ENCODE results near the gene ERBB4.

ERBB4 gene

GRCh38 chr2:212145121-212145520 lies 393.5 kb downstream of the ERBB4 start:
- Histone ChIP-seq H2BK5ac (ENCODE audit: low read length) (no peak overlapping the region), H3K9ac (ENCODE audit: low read depth, low read length, poor library complexity) (no peak overlapping the region), H4K91ac (ENCODE audit: low read depth, low read length, poor library complexity) (no peak overlapping the region), H3K18ac (ENCODE audit: low read length) (no peak overlapping the region), H3K4ac (ENCODE audit: low read length) (no peak overlapping the region), H3K27me3 (ENCODE audit: control insufficient read depth in 3 of 3, insufficient read depth in 3 of 3, low read depth in 1 of 3, low read length in 3 of 3) (no peaks in the 10 kb centered on the region), H2BK15ac (ENCODE audit: low read length) (no peak overlapping the region), H3K23ac (ENCODE audit: low read depth, low read length, poor library complexity) (no peak overlapping the region), H2BK12ac (ENCODE audit: low read length) (no peak overlapping the region), H3K4me1 (ENCODE audit: control insufficient read depth in 2 of 2, insufficient read depth in 1 of 2, low read depth in 1 of 2, low read length in 2 of 2) (no peaks in the 10 kb centered on the region), H2AFZ (ENCODE audit: low read length) (no peak overlapping the region), H3K36me3 (replicated peaks in 1 of 2; ENCODE audit: control insufficient read depth in 2 of 2, insufficient read depth in 2 of 2, low read length in 2 of 2) (no peaks in the 10 kb centered on the region), H4K8ac (ENCODE audit: low read depth, low read length) (no peak overlapping the region), H3K79me1 (ENCODE audit: low read depth, low read length) (no peaks in the 10 kb centered on the region), H3K4me3 (ENCODE audit: low read length in 2 of 2) (no peak overlapping the region), H3K14ac (ENCODE audit: low read length) (no peak overlapping the region), H2BK120ac (ENCODE audit: low read depth, low read length) (no peak overlapping the region), H3K27ac (replicated peaks; ENCODE audit: low read length) (no peak overlapping the region), H3K4me2 (ENCODE audit: insufficient read depth, low read length, poor library complexity, severe bottlenecking) (no peak overlapping the region), H2AK5ac (ENCODE audit: low read depth, low read length) (no peak overlapping the region), H3K9me3 (replicated peaks in 1 of 2; ENCODE audit: control insufficient read depth in 2 of 2, insufficient read depth in 1 of 2, low read depth in 1 of 2, low read length in 2 of 2) (no peaks in the 10 kb centered on the region)
- no peak for DNase-seq (ENCODE audit: low spot score)
- WGBS, 2 donors (ENCODE audit: extremely low coverage in 2 of 2, insufficient read length in 2 of 2, insufficient replicate concordance in 1 of 2), result no CpG with 5 or more reads among the region's 1 CpG

GRCh38 chr2:212142631-212143030 lies 396.0 kb downstream of the ERBB4 start:
- no peak overlapping the region for H3K4me2 ChIP-seq (ENCODE audit: insufficient read depth, low read length, poor library complexity, severe bottlenecking)
- no peak overlapping the region for H3K23ac ChIP-seq (ENCODE audit: low read depth, low read length, poor library complexity)
- H4K8ac ChIP-seq (ENCODE audit: low read depth, low read length), result no peak overlapping the region
- H2BK120ac ChIP-seq (ENCODE audit: low read depth, low read length), result no peak overlapping the region
- no peak overlapping the region for H2BK12ac ChIP-seq (ENCODE audit: low read length)
- H3K9me3 ChIP-seq (replicated peaks in 1 of 2; ENCODE audit: control insufficient read depth in 2 of 2, insufficient read depth in 1 of 2, low read depth in 1 of 2, low read length in 2 of 2), result no peaks in the 10 kb centered on the region
- H2BK15ac ChIP-seq (ENCODE audit: low read length), result no peak overlapping the region
- no peak overlapping the region for H3K4me3 ChIP-seq (ENCODE audit: low read length in 2 of 2)
- no peak overlapping the region for H3K4ac ChIP-seq (ENCODE audit: low read length)
- DNase-seq (ENCODE audit: low spot score), result no peak
- H3K79me1 ChIP-seq (ENCODE audit: low read depth, low read length), result no peaks in the 10 kb centered on the region
- H3K4me1 ChIP-seq (ENCODE audit: control insufficient read depth in 2 of 2, insufficient read depth in 1 of 2, low read depth in 1 of 2, low read length in 2 of 2), result no peaks in the 10 kb centered on the region
- H4K91ac ChIP-seq (ENCODE audit: low read depth, low read length, poor library complexity), result no peak overlapping the region
- no peak overlapping the region for H2AFZ ChIP-seq (ENCODE audit: low read length)
- H3K9ac ChIP-seq (ENCODE audit: low read depth, low read length, poor library complexity), result no peak overlapping the region
- WGBS, 2 donors (ENCODE audit: extremely low coverage in 2 of 2, insufficient read length in 2 of 2, insufficient replicate concordance in 1 of 2), result no CpG with 5 or more reads among the region's 2 CpGs
- no peak overlapping the region for H3K18ac ChIP-seq (ENCODE audit: low read length)
- H3K27me3 ChIP-seq (ENCODE audit: control insufficient read depth in 3 of 3, insufficient read depth in 3 of 3, low read depth in 1 of 3, low read length in 3 of 3), result no peaks in the 10 kb centered on the region
- H2BK5ac ChIP-seq (ENCODE audit: low read length), result no peak overlapping the region
- H2AK5ac ChIP-seq (ENCODE audit: low read depth, low read length), result no peak overlapping the region
- no peak overlapping the region for H3K27ac ChIP-seq (replicated peaks; ENCODE audit: low read length)
- H3K14ac ChIP-seq (ENCODE audit: low read length), result no peak overlapping the region
- H3K36me3 ChIP-seq (replicated peaks in 1 of 2; ENCODE audit: control insufficient read depth in 2 of 2, insufficient read depth in 2 of 2, low read length in 2 of 2), result no peaks in the 10 kb centered on the region

DNA sequence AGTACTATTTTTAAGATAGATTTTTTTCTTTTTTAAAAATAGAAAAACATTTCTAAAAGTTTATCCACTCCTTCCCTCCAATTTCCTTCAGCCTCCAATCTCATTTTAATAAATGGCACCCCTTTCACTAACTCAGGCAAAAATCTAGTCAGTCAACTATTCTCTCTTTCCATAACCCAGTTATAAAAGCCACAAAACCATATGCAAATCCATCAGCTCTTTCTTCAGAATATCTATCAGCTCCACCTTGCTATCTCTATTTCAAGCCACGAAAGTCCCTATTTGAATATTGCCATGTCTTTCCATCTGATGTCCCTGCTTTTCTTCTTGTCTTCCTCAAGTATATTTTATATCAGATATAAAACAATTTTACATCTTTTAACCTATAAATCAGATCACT lies 397.1 kb downstream of the ERBB4 start:
- Histone ChIP-seq H3K9ac (ENCODE audit: low read depth, low read length, poor library complexity) (no peak overlapping the region), H2BK12ac (ENCODE audit: low read length) (no peak overlapping the region), H3K27ac (replicated peaks; ENCODE audit: low read length) (no peak overlapping the region), H2AFZ (ENCODE audit: low read length) (no peak overlapping the region), H4K91ac (ENCODE audit: low read depth, low read length, poor library complexity) (no peak overlapping the region), H3K4ac (ENCODE audit: low read length) (no peak overlapping the region), H2BK120ac (ENCODE audit: low read depth, low read length) (no peak overlapping the region), H3K23ac (ENCODE audit: low read depth, low read length, poor library complexity) (no peak overlapping the region), H3K9me3 (replicated peaks in 1 of 2; ENCODE audit: control insufficient read depth in 2 of 2, insufficient read depth in 1 of 2, low read depth in 1 of 2, low read length in 2 of 2) (no peaks in the 10 kb centered on the region), H3K27me3 (ENCODE audit: control insufficient read depth in 3 of 3, insufficient read depth in 3 of 3, low read depth in 1 of 3, low read length in 3 of 3) (no peaks in the 10 kb centered on the region), H3K4me3 (ENCODE audit: low read length in 2 of 2) (no peak overlapping the region), H4K8ac (ENCODE audit: low read depth, low read length) (no peak overlapping the region), H3K36me3 (replicated peaks in 1 of 2; ENCODE audit: control insufficient read depth in 2 of 2, insufficient read depth in 2 of 2, low read length in 2 of 2) (no peaks in the 10 kb centered on the region), H3K14ac (ENCODE audit: low read length) (no peak overlapping the region), H2AK5ac (ENCODE audit: low read depth, low read length) (no peak overlapping the region), H2BK15ac (ENCODE audit: low read length) (no peak overlapping the region), H3K4me2 (ENCODE audit: insufficient read depth, low read length, poor library complexity, severe bottlenecking) (no peak overlapping the region), H3K79me1 (ENCODE audit: low read depth, low read length) (no peaks in the 10 kb centered on the region), H2BK5ac (ENCODE audit: low read length) (no peak overlapping the region), H3K18ac (ENCODE audit: low read length) (no peak overlapping the region), H3K4me1 (ENCODE audit: control insufficient read depth in 2 of 2, insufficient read depth in 1 of 2, low read depth in 1 of 2, low read length in 2 of 2) (no peaks in the 10 kb centered on the region)
- WGBS, 2 donors (ENCODE audit: extremely low coverage in 2 of 2, insufficient read length in 2 of 2, insufficient replicate concordance in 1 of 2), result no CpG with 5 or more reads among the region's 1 CpG
- DNase-seq (ENCODE audit: low spot score), result no peak

GRCh38 chr2:212136216-212136795 lies 402.3 kb downstream of the ERBB4 start:
- Histone ChIP-seq H3K18ac (ENCODE audit: low read length) (no peak overlapping the region), H3K9me3 (replicated peaks in 1 of 2; ENCODE audit: control insufficient read depth in 2 of 2, insufficient read depth in 1 of 2, low read depth in 1 of 2, low read length in 2 of 2) (no peaks in the 10 kb centered on the region), H3K9ac (ENCODE audit: low read depth, low read length, poor library complexity) (no peak overlapping the region), H2AK5ac (ENCODE audit: low read depth, low read length) (no peak overlapping the region), H3K4me3 (ENCODE audit: low read length in 2 of 2) (no peak overlapping the region), H2BK5ac (ENCODE audit: low read length) (no peak overlapping the region), H3K27me3 (ENCODE audit: control insufficient read depth in 3 of 3, insufficient read depth in 3 of 3, low read depth in 1 of 3, low read length in 3 of 3) (no peaks in the 10 kb centered on the region), H2AFZ (ENCODE audit: low read length) (no peak overlapping the region), H3K4ac (ENCODE audit: low read length) (no peak overlapping the region), H3K23ac (ENCODE audit: low read depth, low read length, poor library complexity) (no peak overlapping the region), H3K14ac (ENCODE audit: low read length) (no peak overlapping the region), H2BK12ac (ENCODE audit: low read length) (no peak overlapping the region), H3K79me1 (ENCODE audit: low read depth, low read length) (no peaks in the 10 kb centered on the region), H3K36me3 (replicated peaks in 1 of 2; ENCODE audit: control insufficient read depth in 2 of 2, insufficient read depth in 2 of 2, low read length in 2 of 2) (no peaks in the 10 kb centered on the region), H2BK15ac (ENCODE audit: low read length) (no peak overlapping the region), H3K4me2 (ENCODE audit: insufficient read depth, low read length, poor library complexity, severe bottlenecking) (no peak overlapping the region), H2BK120ac (ENCODE audit: low read depth, low read length) (no peak overlapping the region), H3K4me1 (ENCODE audit: control insufficient read depth in 2 of 2, insufficient read depth in 1 of 2, low read depth in 1 of 2, low read length in 2 of 2) (no peaks in the 10 kb centered on the region), H4K8ac (ENCODE audit: low read depth, low read length) (no peak overlapping the region), H3K27ac (replicated peaks; ENCODE audit: low read length) (no peak overlapping the region), H4K91ac (ENCODE audit: low read depth, low read length, poor library complexity) (no peak overlapping the region)
- no peak for DNase-seq (ENCODE audit: low spot score)
- WGBS, 2 donors (ENCODE audit: extremely low coverage in 2 of 2, insufficient read length in 2 of 2, insufficient replicate concordance in 1 of 2), result no CpG with 5 or more reads among the region's 2 CpGs

All from neuronal stem cell (in vitro differentiated cells).